C4-2B (cell line): Measurements from ENCODE around the gene SASS6.

ENCODE experiments used
- H3K27ac ChIP-seq: fragments of 450-650 bp; 2 replicates; pipeline ENCODE4 v1.5.1; 2017
- CTCF ChIP-seq: fragments of 450-650 bp; conservative IDR thresholded peaks from 2 replicates; pipeline ENCODE4 v1.5.1; 2017; ENCODE audit warnings: mild to moderate bottlenecking
- ZFX ChIP-seq: fragments of 450-650 bp; IDR thresholded peaks from 2 replicates; pipeline ENCODE4 v1.6.1; 2017

Gene SASS6

GRCh38 chr1:100162881-100163280, 30.2 kb upstream of the SASS6 start:
- H3K27ac ChIP-seq: no peak overlapping the region
- TF ChIP-seq CTCF: no peak

GRCh38 chr1:100152271-100152670, 19.5 kb upstream of the SASS6 start:
- no peak overlapping the region for H3K27ac ChIP-seq
- TF ChIP-seq CTCF: no peak
- TF ChIP-seq ZFX: no peak

GRCh38 chr1:100151679-100152078, 18.9 kb upstream of the SASS6 start:
- no peak overlapping the region for H3K27ac ChIP-seq

GRCh38 chr1:100147875-100148274, 15.1 kb upstream of the SASS6 start:
- no peak for TF ChIP-seq ZFX
- TF ChIP-seq CTCF: no peak; the same call in 1 of the 2 replicates
- no peak overlapping the region for H3K27ac ChIP-seq

More at GRCh38 chr1:100151679-100152078, 18.9 kb upstream of the SASS6 start:
- TF ChIP-seq ZFX: no peak
- TF ChIP-seq CTCF: no peak

- TF ChIP-seq ZFX: no peak
- no peak for TF ChIP-seq CTCF
- H3K27ac ChIP-seq: no peak overlapping the region
These were observed 14.2 kb upstream of the SASS6 start for GRCh38 chr1:100146958-100147357.

- no peak overlapping the region for H3K27ac ChIP-seq
- TF ChIP-seq ZFX: no peak
- no peak for TF ChIP-seq CTCF
These were observed 12.4 kb upstream of the SASS6 start for GRCh38 chr1:100145116-100145515.

GRCh38 chr1:100142343-100142742, 9.6 kb upstream of the SASS6 start:
- no peak overlapping the region for H3K27ac ChIP-seq
- TF ChIP-seq CTCF (no peak), ZFX (no peak)
